ENCODE results near the gene PRPF19. TPM values are rescaled to one million over a fixed set of nuclear protein-coding genes. Genes with fewer than 3 reads are reported as not detected.

The PRPF19 gene
- total and polyA plus RNA-seq, 2 of the 8 experiments (the other 6 are each of a cell fraction or from before 2014, with no cell fraction given): 107 to 141 TPM

DNA sequence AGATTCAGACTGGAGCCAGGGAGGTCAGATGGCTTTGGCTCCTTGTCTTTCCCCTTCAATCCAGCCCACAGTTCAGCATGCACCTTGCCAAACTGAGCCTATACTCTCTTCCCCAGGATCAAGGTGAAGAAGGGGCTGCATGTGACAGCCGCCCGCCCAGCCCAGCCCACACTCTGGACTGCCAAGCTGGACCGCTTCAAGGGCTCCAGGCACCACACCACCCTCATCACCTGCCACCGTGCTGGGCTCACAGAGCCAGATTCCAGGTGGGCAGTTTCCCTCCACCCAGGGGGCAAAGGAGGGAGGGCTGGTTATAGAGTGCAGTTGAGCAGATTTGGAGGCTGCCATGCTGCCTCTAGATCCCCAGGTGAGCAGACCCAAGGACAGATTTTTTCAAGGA lies 24.0 kb upstream of the PRPF19 start:
- Histone ChIP-seq H3K14ac (ENCODE audit: insufficient read length) (no peak overlapping the region), H4K5ac (ENCODE audit: insufficient read length, low read depth, low read length) (no peak overlapping the region), H2AK5ac (ENCODE audit: low read depth, low read length) (no peak overlapping the region), H3K18ac (ENCODE audit: extremely low read depth, low read length) (no peak overlapping the region), H3K23me2 (ENCODE audit: low read depth, low read length) (peaks cover 3% of the 10 kb centered on the region; the same call in 1 of the 2 replicates), H2BK15ac (ENCODE audit: low read length) (no peak overlapping the region), H3K27me3 (replicated peaks in 1 of 4; ENCODE audit: control insufficient read depth in 3 of 4, extremely low read depth in 1 of 4, insufficient read depth in 3 of 4, low read length in 3 of 4) (no peaks in the 10 kb centered on the region), H2BK20ac (ENCODE audit: low read length) (no peak overlapping the region), H3K9me3 (ENCODE audit: insufficient read depth in 2 of 2, low read depth in 1 of 2, low read length in 1 of 2) (no peaks in the 10 kb centered on the region), H3K79me1 (ENCODE audit: low read depth, low read length) (peaks cover 9% of the 10 kb centered on the region), H4K91ac (replicated peaks; ENCODE audit: insufficient read length, low read length) (no peak overlapping the region), H3K23ac (ENCODE audit: insufficient read length) (no peak overlapping the region), H3K4me2 (ENCODE audit: insufficient read depth in 1 of 2, low read depth in 2 of 2, low read length in 2 of 2) (no peak overlapping the region), H3K27ac (ENCODE audit: low read depth, low read length) (no peak overlapping the region), H3K36me3 (ENCODE audit: control insufficient read depth in 2 of 4, insufficient read depth in 4 of 4, low read length in 3 of 4) (peaks cover 10 to 57% (median 24%) of the 10 kb centered on the region in 4 experiments; a peak in 7 of 8 replicates), H4K8ac (ENCODE audit: extremely low read depth, insufficient read depth, low read length) (no peak overlapping the region), H3K9ac (replicated peaks in 1 of 4; ENCODE audit: extremely low read depth in 1 of 4, low read depth in 3 of 4, low read length in 3 of 4) (no peak overlapping the region), H3K56ac (replicated peaks; ENCODE audit: insufficient read length, low read depth, low read length) (no peak overlapping the region), H4K20me1 (replicated peaks in 1 of 2; ENCODE audit: control insufficient read depth in 1 of 2, insufficient read depth in 2 of 2, low read length in 2 of 2) (peaks cover 7 to 12% of the 10 kb centered on the region in 2 experiments), H2BK120ac (replicated peaks; ENCODE audit: low read depth, low read length) (no peak overlapping the region), H3K79me2 (ENCODE audit: control insufficient read depth in 1 of 2, insufficient read depth in 2 of 2, low read length in 2 of 2) (no peaks in the 10 kb centered on the region), H3K4me3 (ENCODE audit: extremely low read depth in 1 of 4, insufficient read depth in 2 of 4, low read depth in 3 of 4, low read length in 4 of 4) (no peak overlapping the region), H2AFZ (ENCODE audit: low read length) (no peak overlapping the region), H2BK12ac (ENCODE audit: low read depth, low read length) (no peak overlapping the region), H3K4me1 (replicated peaks in 1 of 4; ENCODE audit: control insufficient read depth in 3 of 4, insufficient read depth in 4 of 4, low read length in 3 of 4) (peaks cover 4 to 6% (median 5%) of the 10 kb centered on the region in 4 experiments; a peak in 6 of 7 replicates), H3K4ac (replicated peaks; ENCODE audit: insufficient read length, low read depth, low read length) (no peak overlapping the region), H2BK5ac (ENCODE audit: low read depth, low read length) (no peak overlapping the region)
- CTCF ChIA-PET (ENCODE audit: partially characterized antibody): interaction anchor here (0.5 to 1.1 kb wide), 5 partner anchors 10 to 95 kb away, joined by 3 to 5 read pairs (median 3); no protein-coding TSS in a partner anchor
- POLR2A ChIA-PET (ENCODE audit: partially characterized antibody): interaction anchor here (0.7 to 1.7 kb wide), 4 partner anchors 9 to 15 kb away, joined by 3 to 8 read pairs (median 4); no protein-coding TSS in a partner anchor
- DNase-seq (ENCODE audit: low read depth in 1 of 2, low spot score in 2 of 2): no peak
- no peak for FAIRE-seq
- WGBS, 2 experiments (ENCODE audit: extremely low coverage in 1 of 2, insufficient coverage in 1 of 2, insufficient read length in 1 of 2, insufficient replicate concordance in 2 of 2, low coverage in 1 of 2, low lambda C conversion rate in 2 of 2, missing lambda C conversion rate in 1 of 2): no CpG with 5 or more reads among the region's 4 CpGs
- TF ChIP-seq KDM1A (IDR thresholded peaks at IDR 0.05; ENCODE audit: borderline replicate concordance, low read length) (no peak), SIN3A (conservative IDR thresholded peaks at IDR 0.05 in 1 of 2, IDR thresholded peaks at IDR 0.05 in 1 of 2; ENCODE audit: low read depth in 1 of 2, low read length in 2 of 2) (no peak), EZH2 (IDR thresholded peaks at IDR 0.05; ENCODE audit: low read depth, low read length, severe bottlenecking) (no peak), RFX5 (IDR thresholded peaks at IDR 0.05; ENCODE audit: borderline replicate concordance, low read depth, low read length) (no peak), MAFK (IDR thresholded peaks at IDR 0.05; ENCODE audit: low read depth, low read length) (no peak), SUZ12 (IDR thresholded peaks at IDR 0.05; ENCODE audit: low read length) (no peak), RNF2 (IDR thresholded peaks at IDR 0.05; ENCODE audit: borderline replicate concordance, low read depth, low read length, missing control alignments, poor library complexity, severe bottlenecking) (no peak), CREB1 (IDR thresholded peaks at IDR 0.05) (no peak)
- TF ChIP-seq, protein P1, sequence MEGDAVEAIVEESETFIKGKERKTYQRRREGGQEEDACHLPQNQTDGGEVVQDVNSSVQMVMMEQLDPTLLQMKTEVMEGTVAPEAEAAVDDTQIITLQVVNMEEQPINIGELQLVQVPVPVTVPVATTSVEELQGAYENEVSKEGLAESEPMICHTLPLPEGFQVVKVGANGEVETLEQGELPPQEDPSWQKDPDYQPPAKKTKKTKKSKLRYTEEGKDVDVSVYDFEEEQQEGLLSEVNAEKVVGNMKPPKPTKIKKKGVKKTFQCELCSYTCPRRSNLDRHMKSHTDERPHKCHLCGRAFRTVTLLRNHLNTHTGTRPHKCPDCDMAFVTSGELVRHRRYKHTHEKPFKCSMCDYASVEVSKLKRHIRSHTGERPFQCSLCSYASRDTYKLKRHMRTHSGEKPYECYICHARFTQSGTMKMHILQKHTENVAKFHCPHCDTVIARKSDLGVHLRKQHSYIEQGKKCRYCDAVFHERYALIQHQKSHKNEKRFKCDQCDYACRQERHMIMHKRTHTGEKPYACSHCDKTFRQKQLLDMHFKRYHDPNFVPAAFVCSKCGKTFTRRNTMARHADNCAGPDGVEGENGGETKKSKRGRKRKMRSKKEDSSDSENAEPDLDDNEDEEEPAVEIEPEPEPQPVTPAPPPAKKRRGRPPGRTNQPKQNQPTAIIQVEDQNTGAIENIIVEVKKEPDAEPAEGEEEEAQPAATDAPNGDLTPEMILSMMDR (IDR thresholded peaks at IDR 0.05; ENCODE audit: control extremely low read depth in 1 of 3, insufficient read depth in 1 of 3, low read depth in 1 of 3, low read length in 3 of 3): no peak
- TF ChIP-seq, protein P2, sequence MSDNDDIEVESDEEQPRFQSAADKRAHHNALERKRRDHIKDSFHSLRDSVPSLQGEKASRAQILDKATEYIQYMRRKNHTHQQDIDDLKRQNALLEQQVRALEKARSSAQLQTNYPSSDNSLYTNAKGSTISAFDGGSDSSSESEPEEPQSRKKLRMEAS (IDR thresholded peaks at IDR 0.05): no peak
